Body of pancreas (tissue), 4 donors: Measurements from ENCODE around the gene EBF4.

Experiments
- POLR2A ChIP-seq, 3 donors: fragments of 450-650 bp; IDR thresholded peaks; one replicate each; pipeline ENCODE4 v1.6.1; 2016; ENCODE audit warnings: antibody characterized with exemption in 3 of 3, mild to moderate bottlenecking in 2 of 3
- TF ChIP-seq, protein P1 (sequence below), 7 experiments: fragments of 450-650 bp in 4 of 7; fragments of 200-600 bp in 3 of 7; sonication (generic) in 3 of 7; IDR thresholded peaks; one replicate each; pipeline ENCODE4 v1.5.1; 2016 to 2019; ENCODE audit warnings: antibody characterized with exemption in 7 of 7

- TF ChIP-seq, protein P1, sequence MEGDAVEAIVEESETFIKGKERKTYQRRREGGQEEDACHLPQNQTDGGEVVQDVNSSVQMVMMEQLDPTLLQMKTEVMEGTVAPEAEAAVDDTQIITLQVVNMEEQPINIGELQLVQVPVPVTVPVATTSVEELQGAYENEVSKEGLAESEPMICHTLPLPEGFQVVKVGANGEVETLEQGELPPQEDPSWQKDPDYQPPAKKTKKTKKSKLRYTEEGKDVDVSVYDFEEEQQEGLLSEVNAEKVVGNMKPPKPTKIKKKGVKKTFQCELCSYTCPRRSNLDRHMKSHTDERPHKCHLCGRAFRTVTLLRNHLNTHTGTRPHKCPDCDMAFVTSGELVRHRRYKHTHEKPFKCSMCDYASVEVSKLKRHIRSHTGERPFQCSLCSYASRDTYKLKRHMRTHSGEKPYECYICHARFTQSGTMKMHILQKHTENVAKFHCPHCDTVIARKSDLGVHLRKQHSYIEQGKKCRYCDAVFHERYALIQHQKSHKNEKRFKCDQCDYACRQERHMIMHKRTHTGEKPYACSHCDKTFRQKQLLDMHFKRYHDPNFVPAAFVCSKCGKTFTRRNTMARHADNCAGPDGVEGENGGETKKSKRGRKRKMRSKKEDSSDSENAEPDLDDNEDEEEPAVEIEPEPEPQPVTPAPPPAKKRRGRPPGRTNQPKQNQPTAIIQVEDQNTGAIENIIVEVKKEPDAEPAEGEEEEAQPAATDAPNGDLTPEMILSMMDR (IDR thresholded peaks at IDR 0.05), result no peak
- no peak for TF ChIP-seq POLR2A (IDR thresholded peaks at IDR 0.05)
Observed at GRCh38 chr20:2671977-2672376, 20.6 kb upstream of the EBF4 start.
